Measurements from ENCODE around the gene DRICH1. TPM values are rescaled to one million over a fixed set of nuclear protein-coding genes. Genes with fewer than 3 reads are reported as not detected.

The DRICH1 gene
- polyA plus RNA-seq, 1 of the 3 experiments (the other 2 are of a cell fraction), result 0.21 TPM

DNA sequence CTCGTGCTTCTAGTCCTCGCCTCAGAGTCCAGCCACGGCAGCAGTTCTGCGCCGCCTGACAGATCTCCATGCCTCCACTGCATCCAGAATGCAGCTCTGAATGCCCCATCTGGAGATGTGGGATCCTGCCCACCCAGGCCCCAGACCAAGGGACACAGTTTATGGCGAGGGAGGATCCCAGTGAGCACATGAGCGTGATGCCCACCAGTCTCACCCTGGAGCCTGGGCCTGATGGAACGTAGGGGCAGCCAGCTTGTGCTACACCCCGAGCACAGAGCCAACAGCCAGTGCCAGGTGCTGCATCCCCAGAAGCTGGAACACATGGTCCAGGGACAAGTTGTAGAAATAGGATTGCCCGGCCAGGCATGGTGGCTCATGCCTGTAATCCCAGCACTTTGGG, 62.4 kb downstream of the DRICH1 start:
- Histone ChIP-seq H4K20me1 (ENCODE audit: insufficient read depth) (no peaks in the 10 kb centered on the region), H3K4me1 (ENCODE audit: control insufficient read depth in 1 of 2, insufficient read depth in 2 of 2, low read depth in 1 of 2, low read length in 1 of 2) (peaks cover 0 to 8% of the 10 kb centered on the region in 2 experiments; a peak in 1 of 4 replicates), H3K79me2 (ENCODE audit: insufficient read depth) (no peaks in the 10 kb centered on the region), H3K27ac (ENCODE audit: low read depth in 2 of 2, low read length in 1 of 2) (no peak overlapping the region), H3K9ac (no peak overlapping the region), H3K9me2 (no peaks in the 10 kb centered on the region), H3K4me2 (no peak overlapping the region), H3K36me3 (replicated peaks in 1 of 2; ENCODE audit: control insufficient read depth in 1 of 2, insufficient read depth in 2 of 2, low read length in 1 of 2) (no peaks in the 10 kb centered on the region), H3K4me3 (ENCODE audit: low read depth in 2 of 2, low read length in 1 of 2) (no peak overlapping the region), H3F3A (replicated peaks; ENCODE audit: insufficient read depth) (no peaks in the 10 kb centered on the region), H2AFZ (ENCODE audit: low read depth) (no peak overlapping the region), H3K27me3 (ENCODE audit: insufficient read depth) (peaks cover 10% of the 10 kb centered on the region), H3K9me3 (no peaks in the 10 kb centered on the region)
- no peak for TF ChIP-seq SMC3 (IDR thresholded peaks at IDR 0.05; ENCODE audit: low read depth, low read length)
- no peak for TF ChIP-seq RFX5 (IDR thresholded peaks at IDR 0.05; ENCODE audit: low read length)
- TF ChIP-seq, protein P1, sequence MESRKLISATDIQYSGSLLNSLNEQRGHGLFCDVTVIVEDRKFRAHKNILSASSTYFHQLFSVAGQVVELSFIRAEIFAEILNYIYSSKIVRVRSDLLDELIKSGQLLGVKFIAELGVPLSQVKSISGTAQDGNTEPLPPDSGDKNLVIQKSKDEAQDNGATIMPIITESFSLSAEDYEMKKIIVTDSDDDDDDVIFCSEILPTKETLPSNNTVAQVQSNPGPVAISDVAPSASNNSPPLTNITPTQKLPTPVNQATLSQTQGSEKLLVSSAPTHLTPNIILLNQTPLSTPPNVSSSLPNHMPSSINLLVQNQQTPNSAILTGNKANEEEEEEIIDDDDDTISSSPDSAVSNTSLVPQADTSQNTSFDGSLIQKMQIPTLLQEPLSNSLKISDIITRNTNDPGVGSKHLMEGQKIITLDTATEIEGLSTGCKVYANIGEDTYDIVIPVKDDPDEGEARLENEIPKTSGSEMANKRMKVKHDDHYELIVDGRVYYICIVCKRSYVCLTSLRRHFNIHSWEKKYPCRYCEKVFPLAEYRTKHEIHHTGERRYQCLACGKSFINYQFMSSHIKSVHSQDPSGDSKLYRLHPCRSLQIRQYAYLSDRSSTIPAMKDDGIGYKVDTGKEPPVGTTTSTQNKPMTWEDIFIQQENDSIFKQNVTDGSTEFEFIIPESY (IDR thresholded peaks at IDR 0.05; ENCODE audit: borderline replicate concordance, low read depth), result no peak
- no peak for TF ChIP-seq YY1 (IDR thresholded peaks at IDR 0.05; ENCODE audit: low read depth)
- no peak for TF ChIP-seq TCF12 (IDR thresholded peaks at IDR 0.05)
- no peak for TF ChIP-seq MXI1 (IDR thresholded peaks at IDR 0.05; ENCODE audit: low read depth, low read length)
- ChIA-PET CTCF (interaction anchor here (0.6 to 0.8 kb wide), 2 partner anchors 167 to 184 kb away, joined by 3 read pairs; no protein-coding TSS in a partner anchor), POLR2A (no interaction called here)
- DNase-seq, result no peak
- 94% methylated on average over 6 of the region's 10 CpGs for WGBS (ENCODE audit: low lambda C conversion rate)

DNA sequence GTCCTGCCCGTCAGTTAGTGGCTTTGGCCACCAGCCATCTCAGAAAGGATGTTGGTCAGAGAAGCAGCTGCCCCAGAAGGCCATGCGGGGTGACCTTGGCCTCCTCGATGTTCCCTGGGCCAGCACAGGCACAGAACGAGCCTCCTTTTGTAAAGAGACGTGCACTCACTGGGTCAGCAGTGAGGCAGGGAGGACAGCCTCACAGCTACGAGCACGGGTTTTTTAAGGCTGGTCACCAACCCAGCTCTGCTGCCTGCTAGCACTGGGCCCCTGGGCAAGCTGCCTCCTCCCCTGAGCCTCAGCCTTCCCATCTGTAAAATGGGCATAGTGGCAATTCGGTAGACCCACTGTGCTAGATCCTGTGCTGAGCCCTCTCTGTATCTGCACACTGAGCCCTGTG, 62.8 kb downstream of the DRICH1 start:
- Histone ChIP-seq H3K4me3 (ENCODE audit: low read depth in 2 of 2, low read length in 1 of 2) (no peak overlapping the region), H3F3A (replicated peaks; ENCODE audit: insufficient read depth) (no peaks in the 10 kb centered on the region), H3K4me2 (no peak overlapping the region), H2AFZ (ENCODE audit: low read depth) (no peak overlapping the region), H3K9me3 (no peaks in the 10 kb centered on the region), H3K79me2 (ENCODE audit: insufficient read depth) (no peaks in the 10 kb centered on the region), H3K27me3 (ENCODE audit: insufficient read depth) (peaks cover 15% of the 10 kb centered on the region), H3K27ac (ENCODE audit: low read depth in 2 of 2, low read length in 1 of 2) (no peak overlapping the region), H3K36me3 (replicated peaks in 1 of 2; ENCODE audit: control insufficient read depth in 1 of 2, insufficient read depth in 2 of 2, low read length in 1 of 2) (no peaks in the 10 kb centered on the region), H4K20me1 (ENCODE audit: insufficient read depth) (no peaks in the 10 kb centered on the region), H3K4me1 (ENCODE audit: control insufficient read depth in 1 of 2, insufficient read depth in 2 of 2, low read depth in 1 of 2, low read length in 1 of 2) (peaks cover 0 to 8% of the 10 kb centered on the region in 2 experiments; a peak in 1 of 4 replicates), H3K9ac (no peak overlapping the region), H3K9me2 (no peaks in the 10 kb centered on the region)
- DNase-seq, result no peak
- ChIA-PET POLR2A (no interaction called here), CTCF (interaction anchor here (0.6 to 2.8 kb wide), 3 partner anchors 22 to 184 kb away, joined by 3 to 13 read pairs (median 3); no protein-coding TSS in a partner anchor)
- 75% methylated on average over 2 of the region's 8 CpGs for WGBS (ENCODE audit: low lambda C conversion rate)
- TF ChIP-seq, protein P2, sequence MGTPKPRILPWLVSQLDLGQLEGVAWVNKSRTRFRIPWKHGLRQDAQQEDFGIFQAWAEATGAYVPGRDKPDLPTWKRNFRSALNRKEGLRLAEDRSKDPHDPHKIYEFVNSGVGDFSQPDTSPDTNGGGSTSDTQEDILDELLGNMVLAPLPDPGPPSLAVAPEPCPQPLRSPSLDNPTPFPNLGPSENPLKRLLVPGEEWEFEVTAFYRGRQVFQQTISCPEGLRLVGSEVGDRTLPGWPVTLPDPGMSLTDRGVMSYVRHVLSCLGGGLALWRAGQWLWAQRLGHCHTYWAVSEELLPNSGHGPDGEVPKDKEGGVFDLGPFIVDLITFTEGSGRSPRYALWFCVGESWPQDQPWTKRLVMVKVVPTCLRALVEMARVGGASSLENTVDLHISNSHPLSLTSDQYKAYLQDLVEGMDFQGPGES (IDR thresholded peaks at IDR 0.05; ENCODE audit: low read depth, low read length), result no peak
- TF ChIP-seq SMC3 (IDR thresholded peaks at IDR 0.05; ENCODE audit: low read depth, low read length) (no peak), FOSL2 (IDR thresholded peaks at IDR 0.05; ENCODE audit: borderline replicate concordance, low read depth) (no peak), RAD21 (IDR thresholded peaks at IDR 0.05; ENCODE audit: low read length) (no peak)
- TF ChIP-seq, protein P3, sequence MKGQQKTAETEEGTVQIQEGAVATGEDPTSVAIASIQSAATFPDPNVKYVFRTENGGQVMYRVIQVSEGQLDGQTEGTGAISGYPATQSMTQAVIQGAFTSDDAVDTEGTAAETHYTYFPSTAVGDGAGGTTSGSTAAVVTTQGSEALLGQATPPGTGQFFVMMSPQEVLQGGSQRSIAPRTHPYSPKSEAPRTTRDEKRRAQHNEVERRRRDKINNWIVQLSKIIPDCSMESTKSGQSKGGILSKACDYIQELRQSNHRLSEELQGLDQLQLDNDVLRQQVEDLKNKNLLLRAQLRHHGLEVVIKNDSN (IDR thresholded peaks at IDR 0.05; ENCODE audit: borderline replicate concordance, low read depth), result no peak
- TF ChIP-seq, protein P4, sequence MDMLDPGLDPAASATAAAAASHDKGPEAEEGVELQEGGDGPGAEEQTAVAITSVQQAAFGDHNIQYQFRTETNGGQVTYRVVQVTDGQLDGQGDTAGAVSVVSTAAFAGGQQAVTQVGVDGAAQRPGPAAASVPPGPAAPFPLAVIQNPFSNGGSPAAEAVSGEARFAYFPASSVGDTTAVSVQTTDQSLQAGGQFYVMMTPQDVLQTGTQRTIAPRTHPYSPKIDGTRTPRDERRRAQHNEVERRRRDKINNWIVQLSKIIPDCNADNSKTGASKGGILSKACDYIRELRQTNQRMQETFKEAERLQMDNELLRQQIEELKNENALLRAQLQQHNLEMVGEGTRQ (IDR thresholded peaks at IDR 0.05; ENCODE audit: borderline replicate concordance, low read depth, low read length), result no peak
